SU-DHL-6 (cell line): Measurements from ENCODE around the gene RABGGTB.

Experiments
- CTCF ChIP-seq: fragments of 200-600 bp; sonication (generic); IDR thresholded peaks from one replicate; pipeline ENCODE4 v1.5.1; 2017; ENCODE audit warnings: antibody characterized with exemption, mild to moderate bottlenecking, low read length, moderate library complexity; ENCODE audit not compliant: insufficient read depth, poor library complexity, severe bottlenecking
- EZH2phosphoT487 ChIP-seq: fragments of 200-600 bp; sonication (generic), shearing (Covaris generic); conservative IDR thresholded peaks from 2 replicates; pipeline ENCODE4 v1.6.1; 2018; ENCODE audit warnings: mild to moderate bottlenecking, antibody characterized with exemption, low read length, moderate library complexity, mixed read lengths

DNA sequence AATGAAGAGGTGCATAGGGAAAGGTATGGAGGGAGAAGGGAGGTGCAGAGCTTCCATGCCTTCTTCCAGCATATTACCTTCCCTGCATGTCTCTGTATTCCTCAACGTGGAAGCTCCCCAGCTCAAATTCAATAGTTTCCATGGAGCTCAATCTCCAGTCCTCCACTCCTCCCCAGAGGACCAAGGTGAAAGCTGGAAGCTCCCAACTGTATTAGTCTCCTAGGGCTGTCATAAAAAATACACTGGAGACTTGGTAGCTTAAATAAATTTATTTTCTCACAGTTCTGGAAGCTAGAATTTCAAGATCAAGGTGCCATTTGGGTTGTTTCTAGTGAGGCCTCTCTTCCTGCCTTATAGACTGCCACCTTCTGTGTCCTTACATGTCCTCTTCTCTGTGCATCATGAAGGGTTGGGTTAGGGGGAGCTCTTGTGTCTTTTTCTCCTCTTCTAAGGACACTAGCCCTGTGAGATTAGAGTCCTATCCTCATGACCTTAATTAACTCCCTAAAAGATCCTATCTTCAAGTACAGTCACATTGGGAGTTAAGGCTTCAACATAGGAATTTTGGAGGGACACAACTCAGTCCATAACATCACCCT, 21.9 kb upstream of the RABGGTB start:
- TF ChIP-seq CTCF: no peak
- TF ChIP-seq EZH2phosphoT487: no peak
